Activated CD4-positive, alpha-beta T cell treated with anti-CD3 and anti-CD28 coated beads for 36 hours (primary cell): ENCODE results near the gene FAM151A. TPM values are rescaled to one million over a fixed set of nuclear protein-coding genes. Genes with fewer than 3 reads are reported as not detected.
A peak's percentile ranks its signal among the peaks of the same experiment; 100 is the strongest.

Experiments
- ATAC-seq: fragments of 200-7000 bp; cut with Tn5 transposase; one replicate; pipeline ENCODE4 v1.10.0; 2021; ENCODE audit warnings: mild to moderate bottlenecking, moderate library complexity
- CTCF ChIA-PET: fragments of 350-600 bp; sonication (Branson Sonifier 250); formaldehyde crosslinking; loops from one replicate; lab custom pipeline; 2021; ENCODE audit warnings: antibody characterized with exemption; lab: Charles Lee
- POLR2A ChIA-PET: fragments of 350-600 bp; sonication (Branson Sonifier 250); formaldehyde crosslinking; loops from one replicate; lab custom pipeline; 2021; ENCODE audit warnings: antibody characterized with exemption, inconsistent platforms; lab: Charles Lee
- DNase-seq: peaks from one replicate; pipeline ENCODE4 v3.0.0-alpha.2; 2020
- H3K27ac Mint-ChIP-seq: one replicate; pipeline ENCODE4 v1.8.0; 2021; ENCODE audit warnings: mixed read lengths
- H3K27me3 Mint-ChIP-seq: one replicate; pipeline ENCODE4 v1.8.0; 2021; ENCODE audit warnings: mixed read lengths
- H3K36me3 Mint-ChIP-seq: one replicate; pipeline ENCODE4 v1.8.0; 2021; ENCODE audit warnings: low read depth, mixed read lengths
- H3K4me1 Mint-ChIP-seq: one replicate; pipeline ENCODE4 v1.8.0; 2021; ENCODE audit warnings: mixed read lengths
- H3K4me3 Mint-ChIP-seq: one replicate; pipeline ENCODE4 v1.8.0; 2021; ENCODE audit warnings: mild to moderate bottlenecking, moderate library complexity, mixed read lengths
- H3K9me3 Mint-ChIP-seq: one replicate; pipeline ENCODE4 v1.8.0; 2021; ENCODE audit warnings: low read depth, mixed read lengths
- intact Hi-C, 2 experiments: fragments of 100-400 bp; cut with DNase I in 1 of 2; cut with micrococcal nuclease in 1 of 2; formaldehyde crosslinking; loops; one replicate each; pipeline versions ENCODE4 v1.14.2 to v1.15.1; 2022 to 2024; cut with DNase I, micrococcal nuclease
- total RNA-seq, 2 experiments: library from RNA; stranded (reverse); gene quantifications; one replicate each; pipeline ENCODE4 v1.2.3, GENCODE V29; 2021

The FAM151A gene
- not detected for total RNA-seq

- CTCF ChIA-PET: interaction anchor here (1.7 kb wide), 1 partner anchor 16 kb away, joined by 3 read pairs; no protein-coding TSS in a partner anchor
- Mint-ChIP-seq H3K9me3 (no peaks in the 10 kb centered on the region), H3K36me3 (no peaks in the 10 kb centered on the region), H3K4me1 (no peaks in the 10 kb centered on the region), H3K4me3 (no peak within 1 kb of the TSS), H3K27ac (no peak within 1 kb of the TSS), H3K27me3 (no peaks in the 10 kb centered on the region)
- intact Hi-C loops: no loop called here
- ATAC-seq (no peak), DNase-seq (no peak)
- POLR2A ChIA-PET: no interaction called here
Measured at GRCh38 chr1:54623216-54624007, at the start of gene FAM151A. FAM151A (minus strand) TSS chr1:54623525; CDS start chr1:54623395, 130 bp downstream.

GRCh38 chr1:54671985-54672608 lies 48.8 kb upstream of the FAM151A start:
- Mint-ChIP-seq H3K4me3 (no peak overlapping the region), H3K27me3 (no peaks in the 10 kb centered on the region), H3K4me1 (no peaks in the 10 kb centered on the region), H3K36me3 (no peaks in the 10 kb centered on the region), H3K27ac (no peak overlapping the region), H3K9me3 (no peaks in the 10 kb centered on the region)
- intact Hi-C loops: loop anchor here (1.0 to 2.0 kb wide), 5 partner anchors 45 to 350 kb away; no protein-coding TSS in a partner anchor
- ChIA-PET POLR2A (no interaction called here), CTCF (interaction anchor here (0.7 to 1.6 kb wide), 5 partner anchors 15 to 141 kb away, joined by 3 to 9 read pairs (median 4); no protein-coding TSS in a partner anchor)
- ATAC-seq (peak; percentile 96), DNase-seq (peak; percentile 84)

DNA sequence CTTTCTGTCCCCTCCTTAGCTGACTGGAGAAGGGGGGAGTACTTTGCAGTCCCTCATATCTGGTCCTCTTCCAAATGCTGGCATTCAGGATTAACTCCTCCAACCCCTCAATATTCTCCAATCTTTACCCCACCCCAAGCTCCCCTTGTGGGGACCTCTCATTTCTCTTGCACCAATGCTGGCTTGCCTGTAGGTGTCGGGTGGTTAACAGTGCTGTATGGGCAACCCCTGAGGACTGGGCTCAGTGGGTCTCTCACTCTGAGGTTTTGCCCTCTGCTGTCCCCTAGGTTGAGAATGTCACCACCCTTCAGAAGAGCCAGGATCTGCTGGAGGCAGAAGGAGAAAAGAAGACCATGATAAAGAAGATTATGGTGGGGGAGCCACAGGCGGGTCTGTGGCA lies 45.2 kb upstream of the FAM151A start:
- H3K9me3 Mint-ChIP-seq: no peaks in the 10 kb centered on the region
- ChIA-PET CTCF (no interaction called here), POLR2A (no interaction called here)
- no peak overlapping the region for H3K27ac Mint-ChIP-seq
- intact Hi-C loops: no loop called here
- ATAC-seq (no peak), DNase-seq (no peak)
- no peak overlapping the region for H3K4me3 Mint-ChIP-seq
- no peaks in the 10 kb centered on the region for H3K4me1 Mint-ChIP-seq
- no peaks in the 10 kb centered on the region for H3K36me3 Mint-ChIP-seq
- no peaks in the 10 kb centered on the region for H3K27me3 Mint-ChIP-seq

- ChIA-PET CTCF (no interaction called here), POLR2A (no interaction called here)
- Mint-ChIP-seq H3K9me3 (no peaks in the 10 kb centered on the region), H3K4me1 (no peaks in the 10 kb centered on the region), H3K27ac (no peak overlapping the region), H3K36me3 (no peaks in the 10 kb centered on the region), H3K4me3 (no peak overlapping the region), H3K27me3 (no peaks in the 10 kb centered on the region)
- intact Hi-C loops: no loop called here
- no peak for ATAC-seq
- no peak for DNase-seq
Measured at GRCh38 chr1:54667797-54668196, 44.5 kb upstream of the FAM151A start.

DNA sequence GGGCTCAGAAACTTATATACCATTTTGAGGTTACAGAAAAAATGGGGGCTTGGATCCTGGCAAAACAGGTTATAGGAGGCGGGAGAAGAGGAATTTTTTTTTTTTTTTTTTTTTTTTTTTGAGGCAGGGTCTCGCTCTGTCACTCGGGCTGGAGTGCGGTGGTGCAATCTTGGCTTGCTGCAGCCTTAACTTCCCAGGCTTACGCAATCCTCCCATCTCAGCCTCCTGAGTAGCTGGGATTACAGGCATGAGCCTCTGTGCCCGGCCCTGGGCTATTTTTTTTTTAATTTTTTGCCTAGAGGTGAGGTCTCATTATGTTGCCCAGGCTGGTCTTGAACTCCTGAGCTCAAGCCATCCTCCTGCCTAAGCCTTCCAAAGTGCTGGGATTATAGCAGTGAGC lies 43.0 kb upstream of the FAM151A start:
- Mint-ChIP-seq H3K27ac (no peak overlapping the region), H3K27me3 (no peaks in the 10 kb centered on the region), H3K9me3 (no peaks in the 10 kb centered on the region), H3K4me3 (no peak overlapping the region), H3K4me1 (no peaks in the 10 kb centered on the region), H3K36me3 (no peaks in the 10 kb centered on the region)
- CTCF ChIA-PET: interaction anchor here (0.9 kb wide), 1 partner anchor 354 kb away, joined by 3 read pairs; no protein-coding TSS in a partner anchor
- DNase-seq (no peak), ATAC-seq (no peak)
- intact Hi-C loops: no loop called here
- POLR2A ChIA-PET: no interaction called here

DNA sequence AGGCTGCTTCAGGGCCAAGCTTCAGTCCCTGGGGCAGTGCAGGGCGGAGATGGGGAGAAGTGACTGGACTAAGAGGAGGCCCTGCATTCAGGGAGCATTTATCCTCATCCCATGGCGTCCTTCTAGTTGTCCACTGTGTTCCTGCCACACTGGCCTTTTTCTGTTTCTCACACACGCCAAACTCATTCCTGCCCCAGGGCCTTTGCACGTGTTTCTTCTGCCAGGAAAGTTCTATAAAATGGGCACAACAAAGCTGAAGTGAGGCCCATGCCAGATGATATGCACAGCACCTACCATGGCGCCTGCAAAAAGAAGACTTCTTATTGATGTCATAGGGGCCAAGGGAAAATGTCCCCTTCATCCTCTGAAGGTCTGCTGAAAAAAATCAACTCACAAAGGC lies 42.5 kb upstream of the FAM151A start:
- ChIA-PET CTCF (no interaction called here), POLR2A (no interaction called here)
- DNase-seq (no peak), ATAC-seq (no peak)
- H3K9me3 Mint-ChIP-seq: no peaks in the 10 kb centered on the region
- no peaks in the 10 kb centered on the region for H3K36me3 Mint-ChIP-seq
- H3K4me1 Mint-ChIP-seq: no peaks in the 10 kb centered on the region
- H3K4me3 Mint-ChIP-seq: no peak overlapping the region
- H3K27me3 Mint-ChIP-seq: no peaks in the 10 kb centered on the region
- intact Hi-C loops: no loop called here
- H3K27ac Mint-ChIP-seq: no peak overlapping the region

GRCh38 chr1:54664364-54664763 lies 41.0 kb upstream of the FAM151A start:
- peaks cover 3% of the 10 kb centered on the region for H3K27me3 Mint-ChIP-seq
- H3K9me3 Mint-ChIP-seq: peaks cover 3% of the 10 kb centered on the region
- ChIA-PET CTCF (interaction anchor here (1.6 kb wide), 1 partner anchor 10 kb away, joined by 3 read pairs; no protein-coding TSS in a partner anchor), POLR2A (no interaction called here)
- no peaks in the 10 kb centered on the region for H3K36me3 Mint-ChIP-seq
- intact Hi-C loops: no loop called here
- no peak for ATAC-seq
- DNase-seq: no peak
- no peak overlapping the region for H3K27ac Mint-ChIP-seq
- H3K4me3 Mint-ChIP-seq: no peak overlapping the region
- no peaks in the 10 kb centered on the region for H3K4me1 Mint-ChIP-seq

DNA sequence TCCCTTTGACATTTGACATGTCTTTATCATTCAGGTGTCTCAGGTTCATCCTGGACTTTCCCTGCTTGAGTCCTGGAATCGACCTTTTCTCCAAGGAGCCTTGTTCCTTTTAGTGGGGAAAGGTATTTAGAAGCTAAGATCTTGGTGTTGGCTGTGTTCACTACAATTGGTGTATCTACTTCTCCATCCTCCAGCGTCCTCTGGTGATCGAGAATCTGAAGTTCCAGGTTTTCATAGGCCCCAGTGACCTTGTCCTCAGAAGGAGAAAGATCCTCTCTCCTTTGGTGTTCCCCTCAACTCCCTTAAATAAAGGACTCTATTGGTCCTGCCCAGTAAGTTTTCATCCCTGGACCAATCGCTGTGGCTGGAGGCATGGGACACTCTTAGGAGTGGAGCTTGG lies 40.4 kb upstream of the FAM151A start:
- H3K4me1 Mint-ChIP-seq: no peaks in the 10 kb centered on the region
- H3K9me3 Mint-ChIP-seq: peaks cover 3% of the 10 kb centered on the region
- intact Hi-C loops: no loop called here
- H3K36me3 Mint-ChIP-seq: no peaks in the 10 kb centered on the region
- no peak overlapping the region for H3K27ac Mint-ChIP-seq
- H3K4me3 Mint-ChIP-seq: no peak overlapping the region
- ChIA-PET POLR2A (no interaction called here), CTCF (interaction anchor here (0.7 kb wide), 2 partner anchors 110 to 577 kb away, joined by 3 read pairs; no protein-coding TSS in a partner anchor)
- ATAC-seq: no peak
- peaks cover 3% of the 10 kb centered on the region for H3K27me3 Mint-ChIP-seq
- DNase-seq: no peak

- H3K36me3 Mint-ChIP-seq: no peaks in the 10 kb centered on the region
- POLR2A ChIA-PET: no interaction called here
- no peak for ATAC-seq
- no peak for DNase-seq
- peaks cover 10% of the 10 kb centered on the region for H3K9me3 Mint-ChIP-seq
- peaks cover 3% of the 10 kb centered on the region for H3K27me3 Mint-ChIP-seq
- CTCF ChIA-PET: no interaction called here
- no peak overlapping the region for H3K27ac Mint-ChIP-seq
- H3K4me3 Mint-ChIP-seq: no peak overlapping the region
- intact Hi-C loops: no loop called here
- H3K4me1 Mint-ChIP-seq: no peaks in the 10 kb centered on the region
Measured at GRCh38 chr1:54658164-54658913, 35.0 kb upstream of the FAM151A start.

DNA sequence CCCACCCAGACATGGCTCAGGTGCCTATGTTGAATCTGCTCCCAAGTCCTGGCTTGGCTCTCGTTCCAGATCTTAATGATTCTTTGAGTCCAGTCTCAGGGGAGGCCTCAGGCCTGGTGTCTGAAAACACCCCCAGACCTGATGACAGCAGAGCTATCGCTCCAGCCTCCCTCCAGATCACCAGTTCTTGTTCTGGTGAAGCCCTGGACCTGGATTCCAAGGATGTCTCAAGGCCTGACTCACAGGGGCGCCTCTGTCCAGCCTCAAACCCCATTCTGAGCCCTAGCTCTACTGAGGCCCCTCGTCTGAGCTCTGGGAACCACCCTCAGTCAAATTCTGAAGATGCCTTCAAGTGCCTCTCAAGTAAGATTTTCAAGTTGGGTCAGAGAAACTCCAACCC lies 29.7 kb upstream of the FAM151A start:
- no peaks in the 10 kb centered on the region for H3K4me1 Mint-ChIP-seq
- ATAC-seq (no peak), DNase-seq (no peak)
- ChIA-PET POLR2A (no interaction called here), CTCF (interaction anchor here (0.7 kb wide), 1 partner anchor 63 kb away, joined by 4 read pairs; no protein-coding TSS in a partner anchor)
- no peaks in the 10 kb centered on the region for H3K36me3 Mint-ChIP-seq
- peaks cover 2% of the 10 kb centered on the region for H3K9me3 Mint-ChIP-seq
- no peak overlapping the region for H3K4me3 Mint-ChIP-seq
- H3K27ac Mint-ChIP-seq: no peak overlapping the region
- intact Hi-C loops: no loop called here
- peaks cover 7% of the 10 kb centered on the region for H3K27me3 Mint-ChIP-seq

DNA sequence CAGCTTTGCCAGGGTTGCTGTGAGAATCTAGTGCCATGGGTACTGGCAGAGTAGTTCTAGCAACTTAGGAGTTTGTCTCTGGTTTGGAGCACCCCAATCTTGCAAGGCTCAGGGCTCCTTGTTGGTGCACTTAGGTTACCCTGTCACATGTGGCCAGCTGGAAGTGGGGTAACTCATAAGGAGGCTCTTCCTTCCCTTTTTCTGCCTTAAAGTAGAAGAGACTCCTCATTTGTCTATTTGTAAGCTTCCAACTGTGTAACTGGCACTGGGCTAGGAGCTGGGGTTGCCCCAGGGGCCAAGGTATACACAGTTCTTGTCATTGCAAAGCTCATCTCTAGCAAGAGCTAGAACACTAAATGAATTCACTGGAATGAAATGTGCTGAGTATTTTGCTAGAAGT lies 28.8 kb upstream of the FAM151A start:
- ATAC-seq (no peak), DNase-seq (no peak)
- peaks cover 7% of the 10 kb centered on the region for H3K27me3 Mint-ChIP-seq
- CTCF ChIA-PET: interaction anchor here (1.2 kb wide), 1 partner anchor 20 kb away, joined by 4 read pairs; no protein-coding TSS in a partner anchor
- H3K4me1 Mint-ChIP-seq: no peaks in the 10 kb centered on the region
- no peaks in the 10 kb centered on the region for H3K36me3 Mint-ChIP-seq
- no peak overlapping the region for H3K4me3 Mint-ChIP-seq
- POLR2A ChIA-PET: interaction anchor here (0.6 kb wide), 1 partner anchor 278 kb away, joined by 4 read pairs; no protein-coding TSS in a partner anchor
- H3K9me3 Mint-ChIP-seq: no peaks in the 10 kb centered on the region
- intact Hi-C loops: no loop called here
- no peak overlapping the region for H3K27ac Mint-ChIP-seq
